H9 (cell line): ENCODE measurements around the gene PPIP5K1. TPM values are rescaled to one million over a fixed set of nuclear protein-coding genes. Genes with fewer than 3 reads are reported as not detected.

Source experiments
- DNase-seq: peaks from one replicate; pipeline ENCODE4 v3.0.0-alpha.2; 2017
- H2AFZ ChIP-seq: one replicate; pipeline ENCODE4 v1.6.1; 2013; ENCODE audit warnings: mild to moderate bottlenecking, low read length, control low read depth, moderate library complexity
- H2AK5ac ChIP-seq: 2 replicates; pipeline ENCODE4 v1.6.1; 2013; ENCODE audit warnings: low read length, control low read depth, mixed read lengths; ENCODE audit not compliant: insufficient read length
- H2BK120ac ChIP-seq: one replicate; pipeline ENCODE4 v1.6.1; 2013; ENCODE audit warnings: low read depth, mild to moderate bottlenecking, low read length, control low read depth, inconsistent platforms; ENCODE audit not compliant: poor library complexity, severe bottlenecking
- H2BK12ac ChIP-seq: 2 replicates; pipeline ENCODE4 v1.6.1; 2013; ENCODE audit warnings: low read length, control low read depth, mixed read lengths, low read depth; ENCODE audit not compliant: insufficient read length
- H2BK15ac ChIP-seq: 2 replicates; pipeline ENCODE4 v1.6.1; 2013; ENCODE audit warnings: low read depth, low read length, control low read depth
- H2BK20ac ChIP-seq: one replicate; pipeline ENCODE4 v1.6.1; 2013; ENCODE audit warnings: low read depth, mild to moderate bottlenecking, low read length, control low read depth, inconsistent platforms; ENCODE audit not compliant: poor library complexity, severe bottlenecking
- H2BK5ac ChIP-seq: 2 replicates; pipeline ENCODE4 v1.6.1; 2013; ENCODE audit warnings: low read length, control low read depth, mixed read lengths; ENCODE audit not compliant: insufficient read length
- H3K14ac ChIP-seq: 2 replicates; pipeline ENCODE4 v1.6.1; 2013; ENCODE audit warnings: low read length, control low read depth; ENCODE audit not compliant: insufficient read depth
- H3K18ac ChIP-seq: 2 replicates; pipeline ENCODE4 v1.6.1; 2013; ENCODE audit warnings: low read depth, mild to moderate bottlenecking, mixed read lengths, low read length, control low read depth; ENCODE audit not compliant: insufficient read length
- H3K23ac ChIP-seq: 2 replicates; pipeline ENCODE4 v1.6.1; 2013; ENCODE audit warnings: low read length, control low read depth, mixed read lengths, low read depth; ENCODE audit not compliant: insufficient read length
- H3K23me2 ChIP-seq: 2 replicates; pipeline ENCODE4 v1.6.1; 2013; ENCODE audit warnings: low read depth, mild to moderate bottlenecking, mixed read lengths, low read length, control low read depth; ENCODE audit not compliant: insufficient read length, poor library complexity, severe bottlenecking
- H3K27ac ChIP-seq: 2 replicates; pipeline ENCODE4 v1.5.1; 2013; ENCODE audit warnings: low read length, control low read depth, mixed read lengths, low read depth; ENCODE audit not compliant: insufficient read length
- H3K27me3 ChIP-seq: 2 replicates; pipeline ENCODE4 v1.6.1; 2013; ENCODE audit warnings: low read length, control low read depth, inconsistent platforms; ENCODE audit not compliant: insufficient read depth
- H3K4ac ChIP-seq: 2 replicates; pipeline ENCODE4 v1.6.1; 2013; ENCODE audit warnings: low read depth, mild to moderate bottlenecking, control low read depth, inconsistent platforms, low read length, moderate library complexity
- H3K4me1 ChIP-seq: 2 replicates; pipeline ENCODE4 v1.6.1; 2013; ENCODE audit warnings: low read length, control low read depth, inconsistent platforms; ENCODE audit not compliant: insufficient read depth
- H3K4me2 ChIP-seq: 2 replicates; pipeline ENCODE4 v1.6.1; 2013; ENCODE audit warnings: low read length, control low read depth, mixed read lengths; ENCODE audit not compliant: insufficient read length, insufficient read depth
- H3K56ac ChIP-seq: 2 replicates; pipeline ENCODE4 v1.6.1; 2013; ENCODE audit warnings: low read depth, mild to moderate bottlenecking, mixed read lengths, low read length, control low read depth; ENCODE audit not compliant: insufficient read length
- H3K79me1 ChIP-seq: 2 replicates; pipeline ENCODE4 v1.6.1; 2013; ENCODE audit warnings: low read depth, mild to moderate bottlenecking, moderate library complexity, low read length, control low read depth, inconsistent platforms; ENCODE audit not compliant: insufficient read depth, poor library complexity, severe bottlenecking
- H3K79me2 ChIP-seq: 2 replicates; pipeline ENCODE4 v1.6.1; 2013; ENCODE audit warnings: low read length, control low read depth, inconsistent platforms; ENCODE audit not compliant: insufficient read depth
- H3K9ac ChIP-seq: 2 replicates; pipeline ENCODE4 v1.6.1; 2013; ENCODE audit warnings: low read length, control low read depth, mixed read lengths; ENCODE audit not compliant: insufficient read length; ENCODE audit errors: extremely low read depth
- H3K9me3 ChIP-seq: one replicate; pipeline ENCODE4 v1.6.1; 2013; ENCODE audit warnings: low read depth, low read length, inconsistent platforms; ENCODE audit not compliant: control insufficient read depth
- H3T11ph ChIP-seq: one replicate; pipeline ENCODE4 v1.6.1; 2013; ENCODE audit warnings: mild to moderate bottlenecking, low read length, control low read depth, inconsistent platforms
- H4K20me1 ChIP-seq: one replicate; pipeline ENCODE4 v1.6.1; 2013; ENCODE audit not compliant: control insufficient read depth, insufficient read length, insufficient read depth
- H4K5ac ChIP-seq: 2 replicates; pipeline ENCODE4 v1.6.1; 2013; ENCODE audit warnings: low read depth, mild to moderate bottlenecking, mixed read lengths, low read length, control low read depth; ENCODE audit not compliant: insufficient read length
- H4K8ac ChIP-seq: replicated peaks from 2 replicates; pipeline ENCODE4 v1.6.1; 2013; ENCODE audit warnings: low read length, control low read depth, mixed read lengths, low read depth; ENCODE audit not compliant: insufficient read length
- H4K91ac ChIP-seq: 2 replicates; pipeline ENCODE4 v1.6.1; 2013; ENCODE audit warnings: low read depth, mild to moderate bottlenecking, moderate library complexity, mixed read lengths, low read length, control low read depth; ENCODE audit not compliant: insufficient read length
- H3K27ac Mint-ChIP-seq, 3 experiments: 2 replicates in 2 of 3; 3 replicates in 1 of 3; pipeline ENCODE4 v1.8.0; 2020 to 2021; ENCODE audit warnings: mixed read lengths in 3 of 3, mild to moderate bottlenecking in 1 of 3, moderate library complexity in 1 of 3
- H3K27me3 Mint-ChIP-seq: 2 replicates; pipeline ENCODE4 v1.8.0; 2021; ENCODE audit warnings: low read depth, mild to moderate bottlenecking, moderate library complexity, mixed read lengths
- H3K36me3 Mint-ChIP-seq, 3 experiments: 2 replicates in 2 of 3; 3 replicates in 1 of 3; pipeline ENCODE4 v1.8.0; 2020 to 2021; ENCODE audit warnings: low read depth in 3 of 3, mixed read lengths in 3 of 3; ENCODE audit not compliant: insufficient read depth in 1 of 3
- H3K4me1 Mint-ChIP-seq, 2 experiments: 2 replicates each; pipeline ENCODE4 v1.8.0; 2020; ENCODE audit warnings: mixed read lengths in 2 of 2
- H3K4me3 Mint-ChIP-seq, 2 experiments: 2 replicates in 1 of 2; 3 replicates in 1 of 2; pipeline ENCODE4 v1.8.0; 2020 to 2021; ENCODE audit warnings: mild to moderate bottlenecking in 2 of 2, mixed read lengths in 2 of 2, moderate library complexity in 1 of 2
- H3K9me3 Mint-ChIP-seq, 2 experiments: 2 replicates in 1 of 2; 3 replicates in 1 of 2; pipeline ENCODE4 v1.8.0; 2020; ENCODE audit warnings: mild to moderate bottlenecking in 2 of 2, mixed read lengths in 2 of 2, moderate library complexity in 1 of 2
- CTCF ChIP-seq: fragments of 200-600 bp; sonication (generic); conservative IDR thresholded peaks from 3 replicates; pipeline ENCODE4 v1.8.0; 2021; ENCODE audit warnings: antibody characterized with exemption, mild to moderate bottlenecking
- total RNA-seq: library from RNA; stranded (reverse); gene quantifications from 2 replicates; pipeline ENCODE4 v1.2.1, GENCODE V29; 2021

PPIP5K1 gene
- total RNA-seq, 1 experiment from 2014 or later = 28.5 TPM

- H3K4me3 Mint-ChIP-seq = no peak overlapping the region
- H3K4me2 ChIP-seq = no peak overlapping the region
- H3K14ac ChIP-seq = no peak overlapping the region
- no peaks in the 10 kb centered on the region for H3K4me1 Mint-ChIP-seq
- H2BK15ac ChIP-seq = no peak overlapping the region
- H3K18ac ChIP-seq = no peak overlapping the region
- H2BK20ac ChIP-seq = no peak overlapping the region
- no peak overlapping the region for H3K27ac Mint-ChIP-seq
- no peak overlapping the region for H2BK12ac ChIP-seq
- no peak for DNase-seq
- H2AFZ ChIP-seq = no peak overlapping the region
- no peak overlapping the region for H4K8ac ChIP-seq
- no peaks in the 10 kb centered on the region; a peak in 1 of 5 replicates for H3K9me3 Mint-ChIP-seq
- H3K23me2 ChIP-seq = no peaks in the 10 kb centered on the region
- H3K27me3 ChIP-seq = no peaks in the 10 kb centered on the region; the same call in 1 of the 2 replicates
- no peak overlapping the region for H3K56ac ChIP-seq
- no peaks in the 10 kb centered on the region for H3K79me2 ChIP-seq
- H2BK5ac ChIP-seq = no peak overlapping the region
- H4K5ac ChIP-seq = no peak overlapping the region
- no peaks in the 10 kb centered on the region for H3K9me3 ChIP-seq
- H4K91ac ChIP-seq = no peak overlapping the region
- H3K27me3 Mint-ChIP-seq = no peaks in the 10 kb centered on the region
- no peak overlapping the region for H3T11ph ChIP-seq
- H3K9ac ChIP-seq = no peak overlapping the region
- H2BK120ac ChIP-seq = no peak overlapping the region
- H3K36me3 Mint-ChIP-seq = no peaks in the 10 kb centered on the region; a peak in 1 of 7 replicates
- H3K4me1 ChIP-seq = no peaks in the 10 kb centered on the region
- H3K23ac ChIP-seq = no peak overlapping the region
- H4K20me1 ChIP-seq = no peaks in the 10 kb centered on the region
- TF ChIP-seq CTCF = no peak
- H3K79me1 ChIP-seq = no peaks in the 10 kb centered on the region
- no peak overlapping the region for H3K27ac ChIP-seq
- H2AK5ac ChIP-seq = no peak overlapping the region
- H3K4ac ChIP-seq = no peak overlapping the region
Measured at GRCh38 chr15:43541785-43542184, 48.2 kb downstream of the PPIP5K1 start.
